ENCODE measurements around the gene DVL3.

- TF ChIP-seq CTCF (IDR thresholded peaks at IDR 0.05; ENCODE audit: poor library complexity) (no peak), EZH2phosphoT487 (IDR thresholded peaks at IDR 0.05; ENCODE audit: low read depth, severe bottlenecking, unreplicated experiment) (no peak)
Measured at GRCh38 chr3:184203526-184203925, 48.3 kb downstream of the DVL3 start.

Data from hepatocyte (in vitro differentiated cells).